Astrocyte of the hippocampus (primary cell): ENCODE data around the gene BARX2.

Experiments used
- DNase-seq: peaks from one replicate; pipeline ENCODE4 v3.0.0; 2011; ENCODE audit warnings: low read depth, low spot score

BARX2 gene

GRCh38 chr11:129396454-129396853 is 20.8 kb downstream of the BARX2 start:
- no peak for DNase-seq

DNA sequence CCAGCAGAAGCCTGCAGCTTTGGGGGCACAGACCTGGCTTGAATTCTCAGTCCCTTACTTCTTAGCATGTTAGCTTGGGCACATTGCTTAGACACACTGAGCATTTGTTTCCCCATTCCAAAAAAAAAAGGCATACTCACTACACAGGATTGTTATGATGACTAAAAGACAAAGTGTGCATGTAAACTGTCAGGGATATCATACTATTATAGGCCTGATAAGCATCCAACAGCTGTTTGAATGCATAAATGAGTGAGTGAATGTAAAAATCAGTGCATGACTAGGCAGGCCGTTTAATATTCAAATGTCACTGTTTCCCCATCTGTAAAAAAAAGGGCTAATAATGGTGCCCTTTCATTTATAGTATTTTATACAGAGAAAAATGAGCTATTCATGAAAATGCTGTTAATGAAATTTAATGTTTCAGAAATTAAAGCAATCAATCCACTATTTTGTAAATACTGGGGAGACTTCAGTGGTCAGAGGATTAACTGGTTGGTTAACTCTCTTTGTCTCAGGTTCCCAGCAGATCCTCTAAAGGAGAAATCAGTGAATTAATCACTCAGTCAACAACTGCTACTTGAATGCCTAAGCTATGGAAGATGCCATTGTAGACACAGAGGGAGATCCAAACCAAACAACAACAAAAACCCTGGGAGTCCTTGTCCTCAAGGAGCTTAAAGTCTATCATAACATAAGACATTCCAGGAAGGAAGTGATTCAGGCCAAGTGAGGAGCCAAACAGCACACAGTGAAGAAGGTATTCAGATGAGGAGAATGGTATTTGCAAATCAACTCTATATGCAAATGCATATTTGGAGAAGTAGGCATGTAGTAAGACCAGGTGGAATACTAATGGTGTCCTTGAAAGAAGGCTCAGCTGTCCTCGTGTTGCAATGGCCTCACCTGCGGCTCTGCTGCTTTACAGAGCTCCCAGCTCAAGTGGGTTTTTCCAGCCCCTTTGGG is 26.8 kb downstream of the BARX2 start:
- no peak for DNase-seq

DNA sequence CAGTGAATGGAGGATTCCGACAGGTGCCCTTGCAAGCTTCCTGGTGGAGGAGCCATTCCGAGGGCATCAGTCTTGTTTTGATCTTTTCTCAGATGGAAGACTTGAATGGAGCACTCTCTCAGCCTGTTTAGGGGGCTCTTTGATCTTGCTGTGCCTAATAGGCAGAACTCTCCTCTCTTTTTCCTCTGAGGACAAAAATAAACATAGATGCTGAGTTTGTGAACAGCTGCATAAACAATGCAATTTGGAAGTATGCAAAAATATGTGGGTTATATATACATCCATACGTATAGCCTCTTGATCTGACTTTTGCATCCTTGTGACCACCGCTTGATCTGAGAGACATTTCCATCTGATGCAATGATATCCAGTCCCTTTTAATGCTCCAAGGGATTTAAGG is 29.1 kb downstream of the BARX2 start:
- no peak for DNase-seq

- no peak for DNase-seq
These were observed 33.3 kb downstream of the BARX2 start for GRCh38 chr11:129408865-129409444.

GRCh38 chr11:129410395-129410960 is 34.8 kb downstream of the BARX2 start:
- no peak for DNase-seq

DNA sequence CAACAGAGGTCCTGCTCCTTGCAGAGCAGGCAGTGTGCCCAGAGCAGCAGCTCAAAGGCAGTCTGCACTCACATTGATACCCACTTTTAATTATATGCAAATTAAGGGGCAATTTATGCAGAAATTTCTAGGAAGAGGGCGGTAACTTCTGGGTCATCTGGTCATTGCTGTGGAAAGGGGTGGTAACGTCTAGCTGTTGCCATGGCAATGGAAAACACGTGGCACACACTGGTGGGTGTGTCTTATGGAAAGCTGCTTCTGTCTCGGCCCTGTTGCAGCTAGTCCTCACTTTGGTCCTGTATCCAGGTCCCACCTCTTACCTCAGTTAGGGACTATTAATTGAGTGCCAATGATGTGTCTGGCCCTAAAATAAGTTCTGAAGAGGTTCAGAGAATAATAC is 36.8 kb downstream of the BARX2 start:
- DNase-seq = no peak

DNA sequence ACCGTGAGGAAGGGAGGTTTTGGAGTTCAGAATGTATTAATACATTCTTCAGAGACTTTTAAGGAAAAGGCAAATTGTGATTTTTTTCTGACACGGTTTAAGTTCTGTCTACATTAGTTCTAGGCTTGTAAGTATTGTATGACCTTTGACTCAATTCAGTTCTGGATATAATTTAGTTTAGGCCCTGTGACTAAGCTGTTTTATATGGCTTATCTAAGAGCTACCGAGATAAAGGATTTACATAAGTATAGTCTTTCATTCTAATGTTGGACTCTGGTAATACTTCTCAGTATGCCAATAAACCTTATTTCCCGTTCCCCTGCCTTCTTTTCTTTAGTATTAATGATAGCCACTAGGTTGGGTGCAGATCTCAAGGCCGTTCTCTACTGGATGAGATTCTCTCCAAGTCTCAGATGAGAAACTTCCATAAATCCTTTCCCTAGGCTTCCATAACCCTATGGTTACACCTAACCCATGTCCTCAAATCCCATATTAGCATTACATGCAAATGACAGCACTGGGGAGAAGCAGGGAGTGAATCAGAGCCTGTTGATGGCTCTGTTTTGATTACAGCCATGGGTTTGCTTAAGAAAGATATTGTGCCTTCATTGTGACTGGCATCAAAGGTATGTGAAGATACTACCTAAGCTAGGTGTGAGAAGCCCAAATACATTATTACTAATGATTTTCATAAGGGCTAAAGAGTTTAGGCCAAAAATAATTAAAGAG is 38.7 kb downstream of the BARX2 start:
- no peak for DNase-seq

- DNase-seq = no peak
These were observed 40.6 kb downstream of the BARX2 start for GRCh38 chr11:129416080-129416820.

- DNase-seq = no peak
These were observed 41.8 kb downstream of the BARX2 start for GRCh38 chr11:129417458-129417857.

- no peak for DNase-seq
These were observed 42.4 kb downstream of the BARX2 start for GRCh38 chr11:129418039-129418438.

- DNase-seq = no peak
These were observed 43.7 kb downstream of the BARX2 start for GRCh38 chr11:129419386-129419785.

DNA sequence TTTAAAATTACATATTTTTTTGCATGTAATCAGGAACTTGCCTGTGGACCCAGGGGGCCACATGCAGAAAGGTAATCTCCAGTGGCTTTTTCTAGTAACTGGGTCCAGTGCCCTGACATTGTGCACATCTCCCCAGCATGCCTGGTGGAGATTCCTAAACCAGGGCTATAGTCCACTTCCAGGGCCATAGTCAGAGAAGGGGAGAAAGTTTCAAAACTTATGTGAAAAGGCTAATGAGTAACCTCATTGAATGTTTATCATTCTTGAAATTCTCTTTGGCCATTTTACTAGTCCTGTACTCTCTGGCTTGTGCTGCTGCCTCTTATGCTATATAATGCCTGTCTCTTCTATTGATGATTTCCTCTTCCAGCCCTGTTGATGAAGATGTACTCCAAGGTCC is 47.8 kb downstream of the BARX2 start:
- DNase-seq = no peak

- no peak for DNase-seq
These were observed 49.6 kb downstream of the BARX2 start for GRCh38 chr11:129425214-129425613.

- DNase-seq = no peak
These were observed 50.4 kb downstream of the BARX2 start for GRCh38 chr11:129426038-129426437.

DNA sequence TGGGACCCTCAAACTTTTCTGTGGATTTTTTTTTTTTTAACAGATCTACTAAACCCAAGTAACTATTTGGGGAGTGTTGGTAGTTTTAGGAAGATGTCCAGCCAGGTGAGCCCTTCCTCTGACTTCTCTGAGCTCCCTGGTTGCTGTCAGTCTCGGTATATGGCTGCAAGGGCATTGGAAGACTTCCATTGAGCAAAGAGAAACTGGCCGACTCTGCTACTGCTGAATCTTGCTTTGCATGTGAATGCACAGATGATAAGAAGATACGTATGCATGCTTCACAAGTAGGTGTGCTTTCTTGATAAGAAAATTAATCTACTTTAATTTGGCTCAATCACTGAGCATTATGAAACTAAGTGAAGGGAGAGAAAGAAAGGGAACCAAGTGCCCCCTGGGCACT is 51.1 kb downstream of the BARX2 start:
- DNase-seq = no peak

DNA sequence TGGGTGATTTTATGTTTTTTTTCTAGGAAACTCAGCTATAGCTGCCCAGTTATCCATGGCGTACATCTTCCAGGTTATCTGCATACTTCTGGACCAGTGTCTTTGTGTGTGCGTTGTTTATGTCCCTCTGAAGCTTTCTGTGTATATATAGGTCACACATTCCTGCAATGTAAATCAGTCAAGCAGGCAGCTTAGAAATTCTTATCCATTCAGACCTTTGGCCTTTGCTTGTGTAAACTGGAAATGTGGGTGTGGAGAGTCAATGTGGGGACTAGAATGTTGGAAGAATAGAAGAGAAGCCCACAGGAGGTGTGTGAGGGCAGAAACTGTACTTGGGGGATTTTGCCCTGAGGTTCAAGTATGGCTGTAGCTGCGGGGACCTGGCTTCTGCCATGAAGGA is 51.7 kb downstream of the BARX2 start:
- no peak for DNase-seq

- no peak for DNase-seq
These were observed 52.3 kb downstream of the BARX2 start for GRCh38 chr11:129427816-129428406.

DNA sequence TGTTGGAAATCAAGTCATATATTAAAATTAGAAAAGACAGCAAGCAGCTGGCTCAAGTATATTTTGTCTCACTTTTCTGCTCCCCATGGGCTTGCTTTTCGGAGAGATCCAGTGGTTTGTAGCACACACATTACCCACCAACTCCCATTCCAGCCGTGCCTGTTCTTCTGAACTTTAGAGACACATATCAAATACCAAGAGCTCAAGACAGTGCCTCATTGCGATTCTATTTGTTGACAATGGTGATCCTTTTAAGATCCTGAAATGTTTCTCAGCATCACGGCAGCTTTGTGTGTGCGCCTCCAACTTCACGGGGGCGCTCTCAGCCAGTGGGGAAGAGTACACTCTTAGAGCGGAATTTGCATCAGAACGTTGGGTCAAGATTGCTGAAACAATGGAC is 52.9 kb downstream of the BARX2 start:
- no peak for DNase-seq

- DNase-seq = peak; percentile 16
These were observed 59.2 kb downstream of the BARX2 start for GRCh38 chr11:129434641-129435498.
